HG03280 (cell line): ENCODE data around the gene TBX21.

Experiments used
- ATAC-seq: cut with Tn5 transposase; IDR thresholded peaks from one replicate; pipeline ENCODE4 v1.9.1; 2021; ENCODE audit warnings: mild to moderate bottlenecking, moderate library complexity; ENCODE audit not compliant: unreplicated experiment

The TBX21 gene

DNA sequence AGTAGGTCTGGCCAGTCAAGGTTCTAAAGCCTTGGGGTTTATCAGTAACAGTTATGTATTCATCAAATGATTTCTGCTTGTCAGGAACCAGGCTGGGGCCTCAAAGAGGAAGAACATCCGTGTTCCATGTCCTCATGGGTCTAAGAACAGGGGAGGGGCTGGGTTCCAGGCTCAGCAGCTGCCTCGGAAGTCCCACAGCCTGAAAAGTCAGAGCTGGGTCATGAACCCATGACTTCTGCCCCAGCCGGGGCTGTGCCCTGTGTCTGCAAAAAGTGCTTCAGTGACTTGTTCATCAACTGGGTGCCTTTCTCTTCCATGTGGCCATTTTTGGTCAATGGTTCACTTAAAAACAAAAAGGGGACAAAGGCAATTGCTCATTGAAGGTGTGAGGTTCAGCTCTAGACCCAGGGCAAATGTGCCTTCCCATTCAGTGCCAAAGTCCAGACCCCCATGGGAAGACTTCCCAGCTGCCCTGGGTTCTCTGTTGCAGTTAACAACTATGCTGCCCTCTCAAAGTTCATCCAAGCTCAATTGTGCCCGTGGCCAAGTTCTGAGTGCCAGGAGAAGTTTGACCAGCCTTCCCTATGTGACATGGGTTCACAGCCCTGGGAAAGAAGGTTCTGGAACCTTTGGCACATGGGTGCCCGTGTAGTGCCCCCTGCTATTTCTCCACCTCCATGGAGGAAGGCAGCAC is 20.6 kb upstream of the TBX21 start:
- no peak for ATAC-seq

DNA sequence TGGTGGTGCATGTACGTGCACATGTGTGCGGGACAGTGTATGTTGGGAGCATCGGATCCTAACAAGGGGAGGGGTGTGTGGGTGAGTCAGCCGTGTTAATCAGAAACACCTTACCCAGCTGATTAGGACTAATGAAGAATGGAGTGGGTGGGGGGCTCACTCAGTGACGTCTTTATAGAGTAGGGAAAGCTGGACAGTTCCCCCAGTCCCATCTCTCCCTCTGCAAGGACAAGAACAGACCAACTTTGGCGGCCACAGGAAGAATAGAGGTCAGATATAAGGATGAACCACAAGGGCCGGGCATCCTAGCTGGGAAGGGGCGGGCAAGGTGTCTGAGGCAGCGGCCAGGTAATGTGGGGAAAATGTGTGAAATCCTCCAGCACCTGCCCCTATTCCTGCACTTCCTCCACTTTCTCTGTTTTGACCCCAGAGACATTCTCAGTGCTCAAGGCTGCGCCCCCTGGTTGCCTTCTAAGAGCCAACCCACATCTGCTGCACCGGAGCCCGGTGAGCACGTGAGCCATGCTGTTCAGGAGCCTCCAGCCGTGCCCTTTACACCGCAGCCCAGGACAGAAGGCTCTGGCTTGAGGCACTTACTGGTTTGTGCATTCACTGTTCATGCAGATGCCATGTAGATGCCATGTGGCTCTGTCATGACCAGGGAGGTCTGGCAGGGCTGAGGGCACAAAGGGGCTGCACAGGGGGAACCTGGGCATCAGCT is 18.9 kb upstream of the TBX21 start:
- ATAC-seq: no peak

DNA sequence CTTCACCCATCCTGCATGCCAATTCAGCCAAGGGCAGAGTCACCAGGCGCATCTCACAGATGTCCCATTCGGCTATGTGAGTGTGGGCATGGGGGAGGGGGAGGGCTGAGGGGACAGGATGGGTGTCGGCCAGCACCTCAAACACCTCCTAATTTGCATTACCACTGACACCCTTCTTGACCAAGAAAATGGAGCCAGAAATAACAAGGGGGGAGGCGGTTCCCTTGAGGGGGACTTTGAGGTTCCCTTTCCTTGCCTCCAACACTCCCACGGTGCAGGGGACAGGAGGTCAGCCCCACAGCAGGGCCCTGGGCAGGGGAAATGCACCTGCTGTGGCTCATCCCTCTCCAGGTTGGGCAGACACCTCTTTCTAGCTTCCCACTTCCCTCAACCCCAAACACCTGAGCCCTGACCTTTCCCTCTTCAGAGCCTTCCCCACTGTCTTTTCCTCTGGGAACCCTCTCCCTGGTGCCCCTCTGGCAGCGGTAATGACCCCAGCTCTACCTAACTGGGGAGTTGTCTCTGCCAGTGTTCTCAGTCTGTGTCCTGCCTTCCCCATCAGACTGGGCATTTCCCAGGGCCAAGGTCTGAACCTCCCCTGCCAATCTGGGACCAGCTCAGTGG is 18.2 kb upstream of the TBX21 start:
- no peak for ATAC-seq

DNA sequence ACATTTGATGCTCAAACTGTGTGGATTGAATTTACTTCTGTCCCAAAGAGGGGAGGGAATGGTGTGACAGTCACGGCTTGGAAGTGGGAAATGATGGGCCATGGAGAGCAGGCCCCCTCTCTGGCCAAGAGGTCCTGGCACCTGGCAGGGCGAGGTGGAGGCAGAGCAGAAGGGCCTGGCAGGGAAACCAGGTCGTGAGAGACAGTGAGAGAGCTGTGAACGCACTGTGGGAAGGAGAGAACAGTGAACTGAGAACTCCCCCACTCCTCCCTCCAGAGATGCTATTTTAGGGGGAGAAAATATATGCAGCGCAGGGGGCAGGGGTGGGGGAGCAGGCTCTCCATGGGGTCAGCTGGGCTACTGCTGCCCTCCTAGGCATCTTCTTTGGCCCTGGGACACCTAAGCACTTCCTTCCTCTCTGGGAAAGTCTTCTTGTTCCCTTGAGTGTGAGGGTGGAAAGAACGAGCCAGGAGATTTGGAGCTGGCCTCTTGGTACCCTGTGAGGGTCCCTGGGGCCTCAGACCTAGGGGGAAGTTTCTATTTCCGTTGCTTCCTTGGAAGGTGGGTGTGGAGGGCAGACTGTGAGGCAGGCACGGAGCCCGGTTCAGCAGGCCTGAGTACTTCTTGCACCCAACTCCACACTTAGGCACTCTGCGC is 17.2 kb upstream of the TBX21 start:
- no peak for ATAC-seq

DNA sequence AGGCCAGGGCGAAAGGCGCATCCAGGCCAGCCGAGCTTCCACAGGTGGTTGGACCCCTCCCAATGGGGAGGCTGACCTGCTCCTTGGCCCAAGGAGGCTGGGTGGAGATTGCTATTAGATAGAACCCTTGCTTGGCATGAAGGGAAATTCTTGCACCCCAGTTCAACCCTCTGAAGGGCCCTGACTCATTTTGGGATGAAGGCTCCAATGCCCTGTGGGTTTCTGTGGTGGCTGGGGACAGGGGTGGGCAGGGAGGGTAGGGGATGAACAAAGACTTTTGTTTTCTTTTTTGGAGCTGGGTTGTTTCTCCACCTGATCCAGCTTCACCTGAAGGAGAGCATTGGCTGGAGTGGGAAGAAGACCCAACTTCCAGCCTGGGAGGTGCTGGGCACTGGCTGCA is 16.7 kb upstream of the TBX21 start:
- ATAC-seq: no peak

DNA sequence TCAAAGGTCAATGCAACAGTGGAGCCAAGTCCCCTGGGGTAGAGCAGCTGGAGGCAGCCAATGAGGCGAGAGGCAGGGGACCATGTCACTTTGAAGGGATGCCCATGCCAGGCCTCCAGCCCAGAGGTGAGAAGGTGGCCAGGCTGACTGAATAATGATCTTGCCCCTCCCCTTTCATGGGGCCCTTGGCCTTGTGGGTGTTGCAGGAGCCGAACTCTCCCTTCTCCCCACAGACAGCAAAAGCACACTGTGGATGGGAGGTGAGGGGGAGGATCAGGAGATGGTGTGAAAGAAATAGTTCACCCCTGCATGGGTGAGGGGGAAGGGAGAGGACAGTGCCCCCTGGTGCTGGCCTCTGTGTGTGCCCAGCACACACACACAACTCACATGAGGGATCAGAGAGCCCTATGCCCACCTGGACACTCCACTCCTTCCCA is 15.8 kb upstream of the TBX21 start:
- no peak for ATAC-seq

DNA sequence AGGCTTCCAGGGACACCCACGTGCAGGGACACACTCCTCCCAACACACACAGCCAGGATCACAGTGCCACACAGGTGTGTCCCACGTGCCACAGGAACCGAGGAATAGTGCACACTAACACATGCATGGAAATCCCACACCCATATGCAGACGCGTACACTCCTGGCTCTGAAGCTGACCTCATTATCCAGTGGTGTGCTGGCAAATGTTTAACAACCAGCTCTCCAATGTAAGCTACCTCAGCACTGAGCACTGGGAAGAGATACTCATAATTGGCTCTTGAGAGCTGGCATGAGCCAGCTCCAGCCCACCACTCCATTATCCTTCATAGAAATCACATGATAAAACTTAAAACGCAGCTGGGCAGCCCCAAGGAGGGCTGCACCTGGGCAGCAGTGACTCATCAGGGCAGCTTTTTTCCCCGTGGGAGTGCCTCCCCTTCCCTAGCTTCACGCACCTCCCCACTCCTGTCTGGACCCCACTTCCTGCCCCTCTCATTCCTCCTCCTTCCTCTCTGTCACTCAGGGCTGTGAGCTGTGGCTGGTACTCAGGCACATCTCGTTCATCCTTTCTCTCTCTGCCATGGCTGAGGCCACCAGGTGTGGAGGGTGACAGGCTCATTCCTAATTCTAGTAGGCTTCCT is 14.9 kb upstream of the TBX21 start:
- ATAC-seq: no peak

DNA sequence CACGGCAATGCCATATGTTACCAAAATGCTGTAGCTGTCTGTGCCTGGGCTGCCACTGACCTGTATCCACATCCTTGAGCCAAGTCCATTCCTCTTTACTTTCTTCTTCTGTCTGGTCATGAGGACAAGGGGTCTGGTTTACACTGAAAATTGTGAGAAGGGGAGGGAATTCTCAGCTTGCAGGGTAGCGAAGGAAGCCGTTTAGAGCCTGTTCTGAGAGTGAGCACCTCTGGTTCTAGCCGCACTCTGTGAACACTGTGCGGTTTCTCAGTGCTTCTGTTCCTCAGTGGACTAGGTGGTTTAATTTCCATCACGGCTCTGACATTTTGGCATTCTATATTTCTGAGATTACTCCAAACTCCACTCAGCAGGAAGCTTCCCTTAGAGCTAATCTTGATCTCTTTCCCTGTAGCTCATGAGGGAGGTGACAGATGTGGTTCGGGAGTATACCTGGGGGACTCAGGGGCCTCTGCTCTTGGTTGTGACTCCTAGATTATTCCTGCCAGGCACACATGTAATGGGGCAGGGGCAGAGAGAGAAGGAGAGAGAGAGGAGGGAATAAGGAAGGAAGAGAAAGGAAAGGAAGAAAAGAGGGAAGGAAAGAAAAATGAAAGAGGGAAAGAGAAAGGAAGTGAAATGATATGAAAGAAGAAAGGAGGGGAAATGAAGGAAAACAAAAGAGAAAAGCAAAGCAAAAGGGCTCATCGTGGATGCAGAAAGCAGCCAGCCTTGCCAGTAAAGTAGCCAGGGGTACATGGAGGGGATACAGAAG is 14.2 kb upstream of the TBX21 start:
- no peak for ATAC-seq

DNA sequence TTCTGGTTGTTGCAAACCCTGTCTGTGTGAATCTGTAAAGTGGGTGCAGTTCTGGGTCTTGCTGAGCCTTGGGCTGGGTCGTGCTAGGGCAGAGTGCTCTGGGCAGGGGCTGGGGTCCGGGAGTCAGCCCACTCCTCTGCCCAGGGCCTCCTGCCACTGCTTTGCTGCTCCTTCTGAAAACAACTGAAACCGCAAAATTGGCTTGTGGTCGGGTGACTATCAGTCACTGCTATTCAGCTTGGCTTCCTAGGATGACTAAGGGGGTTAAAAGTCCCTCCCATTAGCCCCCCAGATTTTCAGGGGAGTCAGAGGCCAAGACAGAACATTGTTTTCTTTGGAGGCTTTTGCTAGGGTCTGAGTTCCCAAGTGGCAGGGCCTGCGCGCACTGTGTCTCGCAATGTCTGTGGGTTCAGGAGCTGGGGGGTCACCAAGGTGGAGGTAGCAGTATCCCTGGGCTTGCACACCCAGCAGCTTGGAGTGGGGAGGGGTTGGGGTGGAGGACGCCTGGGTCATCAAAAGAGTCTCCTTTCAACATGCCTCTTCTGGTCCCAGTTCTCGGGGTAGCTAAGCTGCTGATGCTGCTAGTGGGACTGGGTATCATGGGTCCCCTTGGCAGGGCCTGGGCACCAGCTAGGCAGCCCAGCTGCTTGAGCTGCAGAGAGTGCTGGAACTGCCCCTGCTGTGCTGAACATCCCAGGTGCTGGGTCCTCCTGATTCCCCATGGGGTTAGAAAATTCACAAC is 13.5 kb upstream of the TBX21 start:
- no peak for ATAC-seq

DNA sequence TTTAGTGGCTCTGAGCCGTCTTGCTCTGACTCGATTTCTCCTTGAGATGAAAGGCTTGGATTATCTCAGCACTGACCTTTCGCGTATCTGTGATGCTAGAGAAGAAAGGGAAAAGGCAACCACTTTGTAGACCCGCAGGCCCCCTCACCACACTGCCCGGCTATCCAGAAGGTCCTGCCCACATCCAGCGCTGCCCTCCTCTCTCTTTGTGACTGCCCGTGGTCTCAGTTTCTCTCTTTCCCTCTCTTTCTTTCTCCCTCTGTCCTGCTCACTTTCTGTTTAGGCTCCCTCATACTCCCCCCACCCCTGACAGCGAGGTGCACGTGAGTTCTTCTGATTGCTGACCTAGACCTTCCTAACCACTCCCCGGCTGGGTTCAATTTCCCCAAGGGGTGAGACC is 12.8 kb upstream of the TBX21 start:
- ATAC-seq: no peak

DNA sequence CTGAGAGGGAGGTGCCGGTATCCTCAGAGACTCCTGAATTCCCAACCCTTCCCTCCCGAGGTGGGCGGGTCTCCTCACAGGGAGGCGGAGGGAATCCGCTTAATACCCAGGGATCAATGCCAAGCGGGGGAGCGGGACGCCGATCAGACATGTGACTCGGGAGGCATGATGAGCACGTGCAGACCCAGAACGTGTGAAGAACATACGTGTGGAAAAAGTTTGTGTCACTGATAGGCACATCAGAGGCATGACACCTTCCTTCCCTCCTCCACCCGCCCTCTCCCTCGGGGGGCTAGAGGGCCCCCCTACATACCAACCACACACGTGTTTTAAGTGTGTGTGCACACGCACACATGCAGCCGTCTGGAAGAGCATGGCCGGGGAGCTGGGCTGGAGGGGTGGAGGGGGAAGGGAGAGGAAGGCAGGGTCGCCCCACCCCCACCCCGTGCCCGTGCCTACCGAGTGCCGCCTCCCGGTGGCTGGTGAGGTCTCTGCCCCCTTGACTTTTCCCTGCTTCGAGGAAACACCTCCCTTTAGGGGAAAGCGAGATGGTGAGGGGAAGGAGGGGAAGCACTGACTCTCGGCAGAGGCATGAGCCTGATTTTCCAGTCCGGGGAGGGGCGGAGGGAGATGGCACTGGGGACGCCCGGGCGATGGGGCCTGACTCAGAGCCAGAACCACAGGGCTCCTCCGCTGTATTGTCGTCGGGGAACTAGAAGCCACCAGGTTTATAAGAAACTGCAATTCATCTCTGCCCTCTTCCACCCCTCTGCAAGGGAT is 12.1 kb upstream of the TBX21 start:
- no peak for ATAC-seq

DNA sequence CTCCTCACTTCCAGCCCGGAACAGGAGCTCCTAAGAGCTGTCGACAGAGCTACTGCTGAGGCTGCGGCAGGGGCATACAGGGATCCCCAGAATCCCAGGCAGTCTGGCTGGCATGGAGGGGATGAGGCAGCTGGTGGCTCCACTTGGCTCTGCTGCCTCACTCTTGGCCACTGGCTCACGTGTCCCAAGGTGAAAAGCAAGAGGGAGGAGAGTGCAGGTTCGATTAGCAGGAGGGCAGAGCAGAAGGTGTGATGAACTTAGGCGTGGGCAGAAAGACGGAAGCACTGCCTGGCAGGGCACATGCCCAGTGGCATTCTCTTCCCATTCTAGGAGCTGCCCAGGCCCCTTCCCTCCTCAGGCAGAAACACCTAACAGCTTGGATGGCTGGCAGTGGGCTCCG is 11.3 kb upstream of the TBX21 start:
- no peak for ATAC-seq

DNA sequence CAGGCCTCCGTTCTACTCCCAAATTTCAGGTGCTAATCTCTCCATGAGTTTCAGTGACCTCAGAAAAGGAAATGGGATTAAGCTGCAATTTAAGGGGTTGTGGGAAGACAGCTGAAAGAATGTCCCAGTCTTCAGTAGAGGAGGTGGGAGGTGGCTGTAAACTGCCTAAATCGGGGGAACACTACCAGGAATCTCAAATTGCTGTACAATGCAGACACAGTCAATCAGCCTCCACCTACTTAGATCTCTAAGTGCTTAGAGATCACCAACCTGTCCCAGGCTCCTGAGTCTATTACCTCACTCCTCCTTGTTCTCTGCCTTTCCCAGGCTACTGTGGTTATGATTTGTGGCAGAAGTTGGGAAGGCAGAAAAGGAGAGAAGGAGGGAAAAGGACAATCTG is 8.3 kb upstream of the TBX21 start:
- ATAC-seq: no peak

DNA sequence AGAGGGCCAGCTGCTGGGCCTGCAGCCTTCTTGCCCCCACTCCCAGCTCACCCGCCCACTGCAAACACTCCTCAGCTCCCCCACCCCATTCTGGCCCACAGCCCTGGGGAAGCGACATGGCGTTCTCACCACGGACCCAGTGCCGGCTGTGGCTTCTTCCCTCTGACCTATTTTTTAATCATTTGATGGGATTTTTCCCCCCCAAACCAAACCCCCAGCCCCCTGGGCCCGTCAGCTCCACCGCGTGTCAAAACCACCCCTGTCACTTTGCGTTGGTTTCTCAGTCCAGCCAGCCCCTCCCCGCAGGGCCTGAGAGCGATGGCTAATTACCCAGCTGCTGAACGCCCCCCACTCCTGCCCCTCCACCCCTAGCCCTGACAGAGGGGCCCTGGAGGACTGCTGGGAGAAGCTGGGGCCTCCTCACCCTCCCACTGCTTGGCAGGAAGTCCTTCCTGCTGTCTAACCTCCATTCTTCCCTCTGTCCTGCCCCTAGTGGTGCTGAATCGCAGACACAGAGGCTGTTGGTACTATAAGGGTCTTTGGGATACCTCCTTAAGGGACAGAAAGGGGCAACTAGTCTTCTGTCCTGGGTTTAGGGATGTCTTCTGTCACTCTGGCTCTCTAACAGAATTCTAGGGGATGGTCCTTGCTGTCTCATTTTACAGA is 7.5 kb upstream of the TBX21 start:
- ATAC-seq: no peak

DNA sequence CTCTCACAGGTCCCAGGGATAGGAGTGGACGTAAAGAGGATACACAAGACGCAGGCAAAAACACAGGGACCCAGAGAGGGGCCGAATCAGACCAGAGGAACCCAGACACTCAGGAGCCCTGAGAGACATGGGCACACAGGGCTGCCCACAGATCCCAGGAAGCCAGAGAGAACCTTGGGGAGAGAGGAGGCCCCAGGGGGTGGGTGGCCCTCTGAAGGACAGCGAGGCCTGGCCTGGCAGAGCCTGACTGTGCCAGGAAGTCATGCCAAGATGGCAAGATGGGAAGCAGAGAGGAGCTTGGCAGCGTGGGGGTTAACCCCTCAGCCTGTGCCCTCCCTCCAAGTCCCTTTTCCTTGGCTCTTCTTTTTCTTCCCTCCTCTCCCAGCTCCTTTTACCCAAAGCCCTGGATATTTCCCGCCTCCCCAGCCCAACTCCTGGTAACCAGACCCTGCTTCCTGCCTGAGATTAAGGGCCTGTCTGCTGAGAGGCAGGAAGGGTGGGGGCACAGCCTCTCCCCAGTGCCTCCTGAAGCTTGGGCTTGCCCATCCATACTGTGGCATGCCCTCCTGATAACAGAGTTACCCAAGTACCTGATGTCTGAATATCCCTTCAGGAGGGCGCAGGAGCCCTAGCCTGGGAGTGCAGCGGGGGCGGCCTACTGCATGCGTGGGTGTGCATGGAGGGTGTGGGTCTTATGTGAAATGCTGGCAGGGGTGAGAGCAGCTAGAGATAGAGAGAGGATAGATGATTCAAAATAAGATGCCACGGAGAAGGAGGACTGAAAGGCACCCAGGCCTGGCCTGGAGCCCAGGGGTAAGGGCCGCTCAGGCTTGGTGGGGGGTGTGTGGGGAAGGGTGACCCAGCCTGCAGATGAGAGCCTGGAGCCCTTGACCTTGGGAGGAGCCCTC is 6.0 kb upstream of the TBX21 start:
- ATAC-seq: no peak

DNA sequence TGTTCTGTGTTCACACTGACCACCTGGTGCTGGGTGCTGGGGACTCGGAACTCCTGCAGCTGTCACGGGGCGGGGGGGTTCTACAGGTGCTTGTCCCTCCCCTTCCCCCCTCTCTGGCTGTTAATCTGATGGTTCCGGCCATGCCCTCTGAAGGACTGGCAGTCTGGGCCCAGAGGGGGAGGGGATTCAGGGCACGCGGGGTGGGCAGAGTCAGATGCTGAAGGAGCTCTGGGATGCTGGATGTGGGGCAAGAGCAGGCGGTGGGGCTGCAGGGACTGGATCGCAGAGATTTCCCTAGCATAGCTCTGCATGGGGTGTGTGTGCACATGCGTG is 5.4 kb upstream of the TBX21 start:
- ATAC-seq: no peak

DNA sequence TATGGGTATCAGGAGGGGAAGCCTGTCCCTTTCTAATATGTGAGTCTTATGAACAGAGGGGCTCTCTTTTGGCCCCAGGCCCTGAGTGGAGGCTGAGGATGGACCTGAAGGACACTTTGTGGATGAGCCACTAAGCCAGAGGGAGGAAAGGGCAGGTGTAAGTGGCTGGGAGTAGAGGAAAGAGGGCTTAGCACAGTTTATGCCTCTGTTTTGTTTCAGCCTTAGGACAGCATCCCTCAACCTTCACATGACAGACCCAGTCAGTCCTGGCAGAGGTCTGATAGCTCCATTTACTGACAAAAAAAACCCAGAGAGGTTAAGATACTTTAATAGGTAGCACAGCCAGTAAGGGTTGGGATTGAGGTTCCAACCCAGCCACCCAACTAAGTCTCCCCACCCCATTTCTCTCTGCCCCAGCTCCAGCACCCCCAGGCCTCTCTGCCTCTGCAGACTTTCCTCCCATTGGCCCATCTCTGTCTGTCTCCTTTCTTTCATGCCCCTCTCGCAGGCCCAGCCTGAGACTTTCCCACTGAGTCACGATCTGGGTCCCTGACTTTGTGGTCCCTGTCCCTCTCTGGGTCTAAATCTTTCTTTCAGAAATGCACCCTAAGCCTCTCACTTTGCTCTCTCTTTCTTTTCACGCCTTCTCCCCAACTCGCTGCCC is 4.7 kb upstream of the TBX21 start:
- no peak for ATAC-seq
